OCI-LY1 (cell line): ENCODE measurements around the gene ALOX15B.

ENCODE experiments used
- EZH2 ChIP-seq: fragments of 200-600 bp; sonication (generic), shearing (Covaris generic); IDR thresholded peaks from 2 replicates; pipeline ENCODE4 v1.8.0; 2017; ENCODE audit warnings: borderline replicate concordance, mixed run types, mild to moderate bottlenecking, antibody characterized with exemption, low read length, moderate library complexity, mixed read lengths
- TF ChIP-seq, protein P1 (sequence below): fragments of 200-600 bp; sonication (generic), shearing (Covaris generic); IDR thresholded peaks from 2 replicates; pipeline ENCODE4 v1.5.1; 2017; ENCODE audit warnings: mild to moderate bottlenecking, antibody characterized with exemption, low read length, moderate library complexity, mixed read lengths

DNA sequence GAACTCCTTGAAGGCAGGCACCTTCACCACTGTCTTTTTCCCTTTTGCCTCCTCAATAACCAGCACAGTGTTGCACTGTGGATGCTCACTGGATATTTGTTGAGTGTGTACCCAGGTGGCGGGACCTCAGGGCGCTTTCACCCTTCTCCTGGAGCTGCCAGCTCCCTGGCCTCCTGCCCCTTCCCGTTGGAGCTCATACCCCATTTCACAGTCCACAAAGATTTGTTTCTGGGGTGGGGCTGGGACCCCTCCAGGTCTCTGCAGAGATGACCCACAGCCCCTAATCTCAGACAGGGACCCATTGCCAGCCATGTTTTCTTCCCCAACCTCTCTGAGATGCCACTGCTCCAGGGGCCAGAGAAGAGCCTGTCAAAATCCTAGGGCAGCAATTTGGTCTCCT, 36.2 kb downstream of the ALOX15B start:
- TF ChIP-seq, protein P1, sequence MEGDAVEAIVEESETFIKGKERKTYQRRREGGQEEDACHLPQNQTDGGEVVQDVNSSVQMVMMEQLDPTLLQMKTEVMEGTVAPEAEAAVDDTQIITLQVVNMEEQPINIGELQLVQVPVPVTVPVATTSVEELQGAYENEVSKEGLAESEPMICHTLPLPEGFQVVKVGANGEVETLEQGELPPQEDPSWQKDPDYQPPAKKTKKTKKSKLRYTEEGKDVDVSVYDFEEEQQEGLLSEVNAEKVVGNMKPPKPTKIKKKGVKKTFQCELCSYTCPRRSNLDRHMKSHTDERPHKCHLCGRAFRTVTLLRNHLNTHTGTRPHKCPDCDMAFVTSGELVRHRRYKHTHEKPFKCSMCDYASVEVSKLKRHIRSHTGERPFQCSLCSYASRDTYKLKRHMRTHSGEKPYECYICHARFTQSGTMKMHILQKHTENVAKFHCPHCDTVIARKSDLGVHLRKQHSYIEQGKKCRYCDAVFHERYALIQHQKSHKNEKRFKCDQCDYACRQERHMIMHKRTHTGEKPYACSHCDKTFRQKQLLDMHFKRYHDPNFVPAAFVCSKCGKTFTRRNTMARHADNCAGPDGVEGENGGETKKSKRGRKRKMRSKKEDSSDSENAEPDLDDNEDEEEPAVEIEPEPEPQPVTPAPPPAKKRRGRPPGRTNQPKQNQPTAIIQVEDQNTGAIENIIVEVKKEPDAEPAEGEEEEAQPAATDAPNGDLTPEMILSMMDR: no peak
- no peak for TF ChIP-seq EZH2
